Astrocyte (in vitro differentiated cells and primary cell): ENCODE data around the gene NHLRC4. TPM values are rescaled to one million over a fixed set of nuclear protein-coding genes. Genes with fewer than 3 reads are reported as not detected.

ENCODE experiments used
- DNase-seq: peaks from one replicate; pipeline ENCODE4 v3.0.0-alpha.2; 2010; ENCODE audit warnings: low read depth
- FAIRE-seq: peaks from 2 replicates; lab custom pipeline; 2011; peaks lifted over from hg19 to GRCh38; lab: Jason Lieb, UNC
- H2AFZ ChIP-seq: 2 replicates; pipeline ENCODE4 v1.6.0; 2012; ENCODE audit warnings: low read depth, low read length, inconsistent platforms
- H3K27ac ChIP-seq: 2 replicates; pipeline ENCODE4 v1.5.1; 2011; ENCODE audit warnings: low read depth, low read length, inconsistent platforms
- H3K27me3 ChIP-seq: 2 replicates; pipeline ENCODE4 v1.6.0; 2011; ENCODE audit warnings: low read length, inconsistent platforms; ENCODE audit not compliant: insufficient read depth
- H3K36me3 ChIP-seq: 2 replicates; pipeline ENCODE4 v1.5.1; 2011; ENCODE audit warnings: low read length, inconsistent platforms; ENCODE audit not compliant: insufficient read depth
- H3K4me1 ChIP-seq: 2 replicates; pipeline ENCODE4 v1.5.1; 2011; ENCODE audit warnings: low read length, inconsistent platforms; ENCODE audit not compliant: insufficient read depth
- H3K4me2 ChIP-seq: 2 replicates; pipeline ENCODE4 v1.6.0; 2012; ENCODE audit warnings: low read length, inconsistent platforms
- H3K4me3 ChIP-seq: 2 replicates; pipeline ENCODE4 v1.5.1; 2011; ENCODE audit warnings: low read depth, mild to moderate bottlenecking, low read length, inconsistent platforms; ENCODE audit not compliant: insufficient read depth
- H3K79me2 ChIP-seq: 2 replicates; pipeline ENCODE4 v1.6.0; 2012; ENCODE audit warnings: mild to moderate bottlenecking, low read length, inconsistent platforms; ENCODE audit not compliant: insufficient read depth
- H3K9ac ChIP-seq: 2 replicates; pipeline ENCODE4 v1.6.0; 2012; ENCODE audit warnings: mild to moderate bottlenecking, low read length, inconsistent platforms
- H3K9me3 ChIP-seq: 2 replicates; pipeline ENCODE4 v1.5.1; 2012; ENCODE audit warnings: low read depth, mild to moderate bottlenecking, low read length, inconsistent platforms; ENCODE audit not compliant: insufficient read depth
- H4K20me1 ChIP-seq: 2 replicates; pipeline ENCODE4 v1.6.0; 2012; ENCODE audit warnings: low read length, inconsistent platforms; ENCODE audit not compliant: insufficient read depth
- H3K27ac Mint-ChIP-seq: one replicate; pipeline ENCODE4 v1.8.0; 2021; ENCODE audit warnings: mild to moderate bottlenecking, mixed read lengths; ENCODE audit not compliant: unreplicated experiment
- H3K27me3 Mint-ChIP-seq: one replicate; pipeline ENCODE4 v1.8.0; 2021; ENCODE audit warnings: low read depth, mixed read lengths; ENCODE audit not compliant: unreplicated experiment
- H3K36me3 Mint-ChIP-seq: one replicate; pipeline ENCODE4 v1.8.0; 2021; ENCODE audit warnings: low read depth, mixed read lengths; ENCODE audit not compliant: unreplicated experiment
- H3K4me1 Mint-ChIP-seq: one replicate; pipeline ENCODE4 v1.8.0; 2021; ENCODE audit warnings: low read depth, mixed read lengths; ENCODE audit not compliant: unreplicated experiment
- H3K4me3 Mint-ChIP-seq: one replicate; pipeline ENCODE4 v1.8.0; 2021; ENCODE audit warnings: mild to moderate bottlenecking, moderate library complexity, mixed read lengths; ENCODE audit not compliant: unreplicated experiment
- H3K9me3 Mint-ChIP-seq: one replicate; pipeline ENCODE4 v1.8.0; 2021; ENCODE audit warnings: mild to moderate bottlenecking, mixed read lengths; ENCODE audit not compliant: unreplicated experiment
- EZH2 ChIP-seq: IDR thresholded peaks from 2 replicates; pipeline ENCODE4 v1.6.1; 2012; ENCODE audit warnings: mild to moderate bottlenecking, low read length, inconsistent platforms; ENCODE audit not compliant: insufficient read depth
- total RNA-seq: library from RNA; stranded (reverse); gene quantifications from 2 replicates; pipeline ENCODE4 v1.2.1, GENCODE V29; 2021
- TF ChIP-seq, protein P1 (sequence below): IDR thresholded peaks from 2 replicates; pipeline ENCODE4 v1.5.1; 2011; ENCODE audit warnings: low read depth, mild to moderate bottlenecking, inconsistent platforms, low read length, moderate library complexity; ENCODE audit not compliant: insufficient read depth

NHLRC4 gene
- total RNA-seq, 1 donor from 2014 or later: 0.73 TPM

DNA sequence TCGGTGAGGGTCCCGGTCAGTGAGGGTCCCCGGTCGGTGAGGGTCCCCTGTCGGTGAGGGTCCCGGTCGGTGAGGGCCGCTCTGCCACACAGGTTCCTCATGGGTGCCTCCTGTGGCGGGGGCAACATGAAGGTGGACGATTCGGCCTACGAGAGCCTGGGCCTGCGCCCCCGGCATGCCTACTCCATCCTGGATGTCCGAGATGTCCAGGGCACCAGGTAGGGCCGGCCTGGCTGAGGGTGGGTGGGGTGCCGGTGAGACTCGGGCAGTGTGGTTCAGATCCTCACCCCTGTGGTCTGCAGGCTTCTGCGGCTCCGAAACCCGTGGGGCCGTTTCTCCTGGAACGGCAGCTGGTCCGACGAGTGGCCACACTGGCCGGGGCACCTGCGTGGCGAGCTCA lies 15.6 kb upstream of the NHLRC4 start:
- Histone ChIP-seq H3K27me3 (no peaks in the 10 kb centered on the region), H2AFZ (no peak overlapping the region), H3K27ac (no peak overlapping the region), H3K9me3 (no peaks in the 10 kb centered on the region), H3K79me2 (peaks cover 10% of the 10 kb centered on the region), H3K9ac (no peak overlapping the region), H4K20me1 (peaks cover 27% of the 10 kb centered on the region), H3K4me2 (no peak overlapping the region), H3K4me3 (no peak overlapping the region), H3K4me1 (peaks cover 16% of the 10 kb centered on the region), H3K36me3 (no peaks in the 10 kb centered on the region)
- FAIRE-seq (no peak), DNase-seq (no peak)
- TF ChIP-seq EZH2: no peak
- TF ChIP-seq, protein P1, sequence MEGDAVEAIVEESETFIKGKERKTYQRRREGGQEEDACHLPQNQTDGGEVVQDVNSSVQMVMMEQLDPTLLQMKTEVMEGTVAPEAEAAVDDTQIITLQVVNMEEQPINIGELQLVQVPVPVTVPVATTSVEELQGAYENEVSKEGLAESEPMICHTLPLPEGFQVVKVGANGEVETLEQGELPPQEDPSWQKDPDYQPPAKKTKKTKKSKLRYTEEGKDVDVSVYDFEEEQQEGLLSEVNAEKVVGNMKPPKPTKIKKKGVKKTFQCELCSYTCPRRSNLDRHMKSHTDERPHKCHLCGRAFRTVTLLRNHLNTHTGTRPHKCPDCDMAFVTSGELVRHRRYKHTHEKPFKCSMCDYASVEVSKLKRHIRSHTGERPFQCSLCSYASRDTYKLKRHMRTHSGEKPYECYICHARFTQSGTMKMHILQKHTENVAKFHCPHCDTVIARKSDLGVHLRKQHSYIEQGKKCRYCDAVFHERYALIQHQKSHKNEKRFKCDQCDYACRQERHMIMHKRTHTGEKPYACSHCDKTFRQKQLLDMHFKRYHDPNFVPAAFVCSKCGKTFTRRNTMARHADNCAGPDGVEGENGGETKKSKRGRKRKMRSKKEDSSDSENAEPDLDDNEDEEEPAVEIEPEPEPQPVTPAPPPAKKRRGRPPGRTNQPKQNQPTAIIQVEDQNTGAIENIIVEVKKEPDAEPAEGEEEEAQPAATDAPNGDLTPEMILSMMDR: no peak
- Mint-ChIP-seq H3K27me3 (no peaks in the 10 kb centered on the region), H3K9me3 (no peaks in the 10 kb centered on the region), H3K36me3 (no peaks in the 10 kb centered on the region), H3K27ac (no peak overlapping the region), H3K4me1 (peaks cover 2% of the 10 kb centered on the region), H3K4me3 (no peak overlapping the region)

DNA sequence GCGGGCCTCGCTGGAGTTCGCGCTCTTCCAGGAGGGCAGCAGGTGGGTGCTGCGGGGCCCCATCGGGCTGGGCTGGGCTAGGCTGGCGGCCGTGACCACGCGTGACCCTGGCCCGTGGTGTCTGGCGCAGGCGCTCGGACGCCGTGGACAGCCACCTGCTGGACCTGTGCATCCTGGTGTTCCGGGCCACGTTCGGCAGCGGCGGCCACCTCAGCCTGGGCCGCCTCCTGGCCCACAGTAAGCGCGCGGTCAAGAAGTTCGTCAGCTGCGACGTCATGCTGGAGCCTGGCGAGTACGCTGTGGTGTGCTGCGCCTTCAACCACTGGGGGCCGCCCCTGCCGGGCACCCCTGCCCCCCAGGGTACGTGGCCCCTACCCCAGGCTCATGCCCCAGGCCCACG lies 14.6 kb upstream of the NHLRC4 start:
- Histone ChIP-seq H3K79me2 (peaks cover 2% of the 10 kb centered on the region), H3K9me3 (no peaks in the 10 kb centered on the region), H3K9ac (no peak overlapping the region), H3K4me1 (peaks cover 16% of the 10 kb centered on the region), H3K4me2 (no peak overlapping the region), H3K27ac (no peak overlapping the region), H4K20me1 (peaks cover 17% of the 10 kb centered on the region), H3K36me3 (no peaks in the 10 kb centered on the region), H3K4me3 (no peak overlapping the region), H3K27me3 (no peaks in the 10 kb centered on the region), H2AFZ (no peak overlapping the region)
- no peak for DNase-seq
- Mint-ChIP-seq H3K4me3 (no peak overlapping the region), H3K4me1 (peaks cover 2% of the 10 kb centered on the region), H3K27ac (no peak overlapping the region), H3K9me3 (no peaks in the 10 kb centered on the region), H3K36me3 (no peaks in the 10 kb centered on the region), H3K27me3 (no peaks in the 10 kb centered on the region)
- TF ChIP-seq, protein P1: no peak
- TF ChIP-seq EZH2: no peak
- no peak for FAIRE-seq

DNA sequence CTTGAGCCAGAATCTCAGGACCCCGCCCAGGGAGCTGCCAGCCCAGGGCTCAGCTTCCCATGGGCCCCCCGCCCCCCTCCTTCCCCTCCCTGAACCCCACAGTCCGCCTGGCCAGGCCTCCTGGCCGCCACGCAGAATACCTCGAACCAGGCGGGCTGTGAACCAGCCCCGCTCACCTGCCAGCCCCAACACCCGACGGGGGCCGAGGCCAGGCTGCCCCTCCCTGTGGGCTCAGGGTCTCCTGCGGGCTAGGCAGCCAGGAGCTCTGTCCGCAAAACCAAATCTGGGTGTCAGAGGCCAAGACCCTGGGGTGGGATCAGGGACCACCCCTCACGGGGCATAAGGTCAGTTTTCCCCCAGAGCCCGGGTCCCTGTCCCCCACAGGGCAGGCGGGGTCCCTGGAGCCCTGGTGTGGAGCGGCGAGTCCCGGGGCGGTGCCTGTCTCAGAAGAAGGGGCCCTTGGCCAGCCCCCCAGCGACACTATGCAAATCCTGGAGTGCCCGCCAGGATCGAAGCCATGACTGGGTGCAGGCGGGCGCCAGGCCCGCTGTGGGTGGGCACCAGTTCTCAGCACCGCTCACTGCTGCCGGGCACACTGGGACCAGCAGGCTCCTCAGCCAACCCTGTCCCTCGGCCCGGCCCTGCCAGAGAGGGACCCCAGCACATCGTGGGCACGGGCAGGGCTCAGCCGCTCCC lies 13.1 kb upstream of the NHLRC4 start:
- peaks cover 9% of the 10 kb centered on the region for H4K20me1 ChIP-seq
- H3K4me1 Mint-ChIP-seq: peaks cover 2% of the 10 kb centered on the region
- FAIRE-seq: no peak
- peaks cover 3% of the 10 kb centered on the region for H3K27me3 Mint-ChIP-seq
- no peaks in the 10 kb centered on the region for H3K36me3 Mint-ChIP-seq
- H3K9ac ChIP-seq: no peak overlapping the region
- no peaks in the 10 kb centered on the region for H3K9me3 ChIP-seq
- no peaks in the 10 kb centered on the region for H3K9me3 Mint-ChIP-seq
- peaks cover 16% of the 10 kb centered on the region for H3K4me1 ChIP-seq
- DNase-seq: no peak
- H3K27me3 ChIP-seq: no peaks in the 10 kb centered on the region
- no peak overlapping the region for H3K27ac Mint-ChIP-seq
- H2AFZ ChIP-seq: no peak overlapping the region
- no peak overlapping the region for H3K4me2 ChIP-seq
- no peaks in the 10 kb centered on the region for H3K79me2 ChIP-seq
- H3K4me3 ChIP-seq: no peak overlapping the region
- H3K4me3 Mint-ChIP-seq: no peak overlapping the region
- H3K36me3 ChIP-seq: no peaks in the 10 kb centered on the region
- TF ChIP-seq, protein P1: no peak
- no peak for TF ChIP-seq EZH2
- H3K27ac ChIP-seq: no peak overlapping the region
